CD4-positive, alpha-beta T cell (primary cell): Measurements from ENCODE around the gene UBA52. TPM values are rescaled to one million over a fixed set of nuclear protein-coding genes. Genes with fewer than 3 reads are reported as not detected.

Experiments used
- ATAC-seq: fragments of 200-7000 bp; cut with Tn5 transposase; one replicate; pipeline ENCODE4 v1.10.0; 2022; ENCODE audit warnings: mild to moderate bottlenecking; ENCODE audit not compliant: poor library complexity
- CTCF ChIA-PET: fragments of 350-600 bp; sonication (Branson Sonifier 250); formaldehyde crosslinking; loops from one replicate; lab custom pipeline; 2021; ENCODE audit warnings: antibody characterized with exemption, inconsistent platforms; lab: Charles Lee
- POLR2A ChIA-PET: fragments of 350-600 bp; sonication (Branson Sonifier 250); formaldehyde crosslinking; loops from one replicate; lab custom pipeline; 2021; ENCODE audit warnings: antibody characterized with exemption, inconsistent platforms; lab: Charles Lee
- DNase-seq, 14 experiments: peaks; one replicate each; pipeline ENCODE4 v3.0.0-alpha.2; 2013 to 2020; ENCODE audit warnings: mixed read lengths in 2 of 14
- H3K27ac ChIP-seq, 2 donors: one replicate each; pipeline versions ENCODE4 v1.5.1 to v1.7.0; 2013; ENCODE audit warnings: low read length in 2 of 2, low read depth in 1 of 2, mild to moderate bottlenecking in 1 of 2
- H3K27me3 ChIP-seq, 2 experiments: 1 replicate in 1 of 2; 2 replicates in 1 of 2; pipeline versions ENCODE4 v1.6.1 to v1.7.0; 2013; ENCODE audit warnings: low read length in 2 of 2, control low read depth in 1 of 2, mild to moderate bottlenecking in 1 of 2, moderate library complexity in 1 of 2; ENCODE audit not compliant: insufficient read depth in 2 of 2, control insufficient read depth in 1 of 2
- H3K36me3 ChIP-seq: one replicate; pipeline ENCODE4 v1.6.1; 2013; ENCODE audit warnings: low read length, control low read depth; ENCODE audit not compliant: insufficient read depth
- H3K4me1 ChIP-seq: one replicate; pipeline ENCODE4 v1.6.1; 2013; ENCODE audit warnings: low read length, control low read depth; ENCODE audit not compliant: insufficient read depth
- H3K4me3 ChIP-seq: one replicate; pipeline ENCODE4 v1.5.1; 2013; ENCODE audit warnings: mild to moderate bottlenecking, low read length, moderate library complexity
- H3K9me3 ChIP-seq, 2 experiments: 1 replicate in 1 of 2; 2 replicates in 1 of 2; pipeline versions ENCODE4 v1.6.1 to v1.7.0; 2013; ENCODE audit warnings: low read length in 2 of 2, mild to moderate bottlenecking in 2 of 2, control low read depth in 1 of 2, moderate library complexity in 1 of 2; ENCODE audit not compliant: control insufficient read depth in 1 of 2, insufficient read depth in 1 of 2
- H3K27ac Mint-ChIP-seq: one replicate; pipeline ENCODE4 v1.8.0; 2020; ENCODE audit warnings: mixed read lengths
- H3K27me3 Mint-ChIP-seq: one replicate; pipeline ENCODE4 v1.8.0; 2021; ENCODE audit warnings: mixed read lengths
- H3K36me3 Mint-ChIP-seq: one replicate; pipeline ENCODE4 v1.8.0; 2021; ENCODE audit warnings: low read depth, mixed read lengths
- H3K4me1 Mint-ChIP-seq: one replicate; pipeline ENCODE4 v1.8.0; 2021; ENCODE audit warnings: low read depth, mixed read lengths
- H3K4me3 Mint-ChIP-seq: one replicate; pipeline ENCODE4 v1.8.0; 2020; ENCODE audit warnings: mild to moderate bottlenecking, mixed read lengths
- H3K9me3 Mint-ChIP-seq: one replicate; pipeline ENCODE4 v1.8.0; 2020; ENCODE audit warnings: mixed read lengths
- CTCF ChIP-seq: fragments of 200-600 bp; IDR thresholded peaks from one replicate; pipeline ENCODE4 v1.8.0; 2022; ENCODE audit warnings: antibody characterized with exemption, mild to moderate bottlenecking
- intact Hi-C, 2 experiments: fragments of 100-400 bp; cut with DNase I in 1 of 2; cut with micrococcal nuclease in 1 of 2; formaldehyde crosslinking; loops; one replicate each; pipeline versions ENCODE4 v1.15.1 to v1.9.0; 2023 to 2025; cut with DNase I, micrococcal nuclease
- total RNA-seq, 174 experiments: library from RNA in 2 of 174; stranded (reverse) in 2 of 174; gene quantifications; one replicate each; pipeline ENCODE4 v1.2.3 and lab custom pipeline; 2021 to 2026

Gene UBA52
- total RNA-seq, 2 experiments from 2014 or later = 2,255 to 2,378 TPM

- no peak for TF ChIP-seq CTCF
- H3K36me3 Mint-ChIP-seq = no peaks in the 10 kb centered on the region
- H3K27me3 Mint-ChIP-seq = peaks cover 28% of the 10 kb centered on the region
- Histone ChIP-seq H3K27ac (no peak overlapping the region), H3K4me3 (no peak overlapping the region), H3K27me3 (peaks cover under 1 to 12% of the 10 kb centered on the region in 2 experiments), H3K36me3 (no peaks in the 10 kb centered on the region), H3K9me3 (no peaks in the 10 kb centered on the region), H3K4me1 (no peaks in the 10 kb centered on the region)
- no peaks in the 10 kb centered on the region for H3K4me1 Mint-ChIP-seq
- no peak for ATAC-seq
- POLR2A ChIA-PET = no interaction called here
- no peak for DNase-seq
- no peaks in the 10 kb centered on the region for H3K9me3 Mint-ChIP-seq
- CTCF ChIA-PET = no interaction called here
- no peak overlapping the region for H3K4me3 Mint-ChIP-seq
- intact Hi-C loops = no loop called here
- no peak overlapping the region for H3K27ac Mint-ChIP-seq
These were observed 49.2 kb downstream of the UBA52 start for GRCh38 chr19:18620902-18621301.

- POLR2A ChIA-PET = no interaction called here
- Mint-ChIP-seq H3K27me3 (peaks cover 5% of the 10 kb centered on the region), H3K4me3 (no peak overlapping the region), H3K4me1 (no peaks in the 10 kb centered on the region), H3K9me3 (no peaks in the 10 kb centered on the region), H3K36me3 (no peaks in the 10 kb centered on the region), H3K27ac (no peak overlapping the region)
- Histone ChIP-seq H3K9me3 (no peaks in the 10 kb centered on the region), H3K4me3 (no peak overlapping the region), H3K36me3 (no peaks in the 10 kb centered on the region), H3K27me3 (no peaks in the 10 kb centered on the region), H3K4me1 (no peaks in the 10 kb centered on the region), H3K27ac (no peak overlapping the region)
- ATAC-seq (no peak), DNase-seq (no peak)
- intact Hi-C loops = no loop called here
- TF ChIP-seq CTCF = no peak
- CTCF ChIA-PET = no interaction called here
These were observed 55.2 kb downstream of the UBA52 start for GRCh38 chr19:18626906-18627305.

Other genes starting within 250 kb of the UBA52 start
- gene LSM4, start 248.8 kb upstream of the UBA52 start, total RNA-seq = 10 to 100 TPM; 40.2 to 47.4 TPM
- gene PGPEP1, start 231.3 kb upstream of the UBA52 start, total RNA-seq = 10 to 100 TPM; 24.4 to 25.9 TPM
- gene GDF15, start 185.7 kb upstream of the UBA52 start, total RNA-seq = not detected
- under 1 TPM; 0.82 to 0.92 TPM for gene LRRC25, start 174.2 kb upstream of the UBA52 start, total RNA-seq
- 10 to 100 TPM; 44.0 to 50.9 TPM for gene SSBP4, start 152.5 kb upstream of the UBA52 start, total RNA-seq
- 10 to 100 TPM; 34.1 to 41.3 TPM for gene ISYNA1, start 133.7 kb upstream of the UBA52 start, total RNA-seq
- gene ELL, start 49.8 kb upstream of the UBA52 start, total RNA-seq = 10 to 100 TPM; 46.2 to 46.8 TPM
- 100 to 1,000 TPM; 147 to 152 TPM for gene FKBP8, start 28.3 kb upstream of the UBA52 start, total RNA-seq
- 10 to 100 TPM; 64.2 to 66.9 TPM for gene KXD1, start 14.0 kb upstream of the UBA52 start, total RNA-seq
- gene REX1BD, start 16.9 kb downstream of the UBA52 start, total RNA-seq = 10 to 100 TPM; 88.4 to 88.9 TPM
- gene CRLF1, start 34.9 kb downstream of the UBA52 start, total RNA-seq = not detected
- under 1 TPM; 0.25 to 0.27 TPM for gene TMEM59L, start 41.0 kb downstream of the UBA52 start, total RNA-seq
- 10 to 100 TPM; 13.7 to 19.0 TPM for gene KLHL26, start 65.2 kb downstream of the UBA52 start, total RNA-seq
- 10 to 100 TPM; 11.8 to 12.2 TPM for gene CRTC1, start 111.8 kb downstream of the UBA52 start, total RNA-seq
- gene COMP, start 219.4 kb downstream of the UBA52 start, total RNA-seq = not detected